Central memory CD8-positive, alpha-beta T cell (primary cell): Measurements from ENCODE around the gene FAU.
"Not testable (repeated sequence)": the region's sequence is repeated elsewhere in the genome, so short reads cannot be mapped to it uniquely, and the experiment has no call there.

ENCODE experiments used
- ATAC-seq: fragments of 150-1000 bp; cut with Tn5 transposase; replicated peaks from 2 replicates; pipeline ENCODE4 v1.10.0; 2022; ENCODE audit warnings: mild to moderate bottlenecking, moderate FRiP score, moderate number of reproducible peaks; ENCODE audit not compliant: poor library complexity, severe bottlenecking; ENCODE audit errors: extremely low read depth
- DNase-seq, 2 donors: peaks; one replicate each; pipeline ENCODE4 v3.0.0; 2021; ENCODE audit warnings: low spot score in 2 of 2
- H3K27ac Mint-ChIP-seq: one replicate; pipeline ENCODE4 v1.8.0; 2022; ENCODE audit warnings: low read depth, mild to moderate bottlenecking, moderate library complexity, mixed read lengths
- H3K27me3 Mint-ChIP-seq: one replicate; pipeline ENCODE4 v1.8.0; 2022; ENCODE audit warnings: mixed read lengths
- H3K36me3 Mint-ChIP-seq: one replicate; pipeline ENCODE4 v1.8.0; 2022; ENCODE audit warnings: mild to moderate bottlenecking, moderate library complexity, mixed read lengths; ENCODE audit not compliant: insufficient read depth
- H3K4me1 Mint-ChIP-seq: one replicate; pipeline ENCODE4 v1.8.0; 2022; ENCODE audit warnings: mixed read lengths
- H3K4me3 Mint-ChIP-seq: one replicate; pipeline ENCODE4 v1.8.0; 2022; ENCODE audit warnings: mild to moderate bottlenecking, moderate library complexity, mixed read lengths
- H3K9me3 Mint-ChIP-seq: one replicate; pipeline ENCODE4 v1.8.0; 2022; ENCODE audit warnings: mixed read lengths

Gene FAU

GRCh38 chr11:65152122-65152521 is 30.2 kb upstream of the FAU start:
- DNase-seq (no peak), ATAC-seq (no peak)
- no peaks in the 10 kb centered on the region for H3K9me3 Mint-ChIP-seq
- H3K27me3 Mint-ChIP-seq = no peaks in the 10 kb centered on the region
- H3K27ac Mint-ChIP-seq = peak overlapping the region; percentile 33
- no peak overlapping the region for H3K4me3 Mint-ChIP-seq
- H3K4me1 Mint-ChIP-seq = no peaks in the 10 kb centered on the region
- H3K36me3 Mint-ChIP-seq = peaks cover 3% of the 10 kb centered on the region

DNA sequence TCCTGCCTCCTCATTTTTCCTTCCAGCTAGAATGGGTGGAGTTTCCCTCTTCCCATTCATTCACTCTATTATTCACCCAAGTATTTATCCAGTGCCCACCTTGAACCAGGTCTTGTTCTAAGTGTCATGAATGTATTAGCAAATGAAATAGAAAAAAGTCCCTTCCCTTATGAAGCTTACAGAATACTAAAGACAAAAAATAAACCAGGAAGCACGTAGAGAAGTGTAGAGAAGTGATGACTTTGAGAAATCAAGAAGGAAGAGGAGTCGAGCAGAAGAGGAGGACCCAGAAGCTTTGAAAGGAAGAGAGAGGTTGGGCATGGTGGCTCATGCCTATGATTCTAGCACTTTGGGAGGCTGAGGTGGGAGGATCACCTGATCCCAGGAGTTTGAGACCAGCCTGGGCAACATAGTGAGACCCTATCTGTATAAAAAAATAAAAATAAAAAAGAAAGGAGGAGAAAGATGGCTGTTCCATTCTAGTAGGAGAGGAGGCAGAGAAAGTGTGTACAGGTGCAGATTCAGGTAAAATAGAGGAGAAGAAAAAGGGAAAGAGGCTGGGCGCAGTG is 29.5 kb upstream of the FAU start:
- no peak for DNase-seq
- Mint-ChIP-seq H3K27ac (no peak overlapping the region), H3K4me1 (no peaks in the 10 kb centered on the region), H3K27me3 (no peaks in the 10 kb centered on the region), H3K4me3 (no peak overlapping the region), H3K36me3 (peaks cover 3% of the 10 kb centered on the region), H3K9me3 (no peaks in the 10 kb centered on the region)
- no peak for ATAC-seq

DNA sequence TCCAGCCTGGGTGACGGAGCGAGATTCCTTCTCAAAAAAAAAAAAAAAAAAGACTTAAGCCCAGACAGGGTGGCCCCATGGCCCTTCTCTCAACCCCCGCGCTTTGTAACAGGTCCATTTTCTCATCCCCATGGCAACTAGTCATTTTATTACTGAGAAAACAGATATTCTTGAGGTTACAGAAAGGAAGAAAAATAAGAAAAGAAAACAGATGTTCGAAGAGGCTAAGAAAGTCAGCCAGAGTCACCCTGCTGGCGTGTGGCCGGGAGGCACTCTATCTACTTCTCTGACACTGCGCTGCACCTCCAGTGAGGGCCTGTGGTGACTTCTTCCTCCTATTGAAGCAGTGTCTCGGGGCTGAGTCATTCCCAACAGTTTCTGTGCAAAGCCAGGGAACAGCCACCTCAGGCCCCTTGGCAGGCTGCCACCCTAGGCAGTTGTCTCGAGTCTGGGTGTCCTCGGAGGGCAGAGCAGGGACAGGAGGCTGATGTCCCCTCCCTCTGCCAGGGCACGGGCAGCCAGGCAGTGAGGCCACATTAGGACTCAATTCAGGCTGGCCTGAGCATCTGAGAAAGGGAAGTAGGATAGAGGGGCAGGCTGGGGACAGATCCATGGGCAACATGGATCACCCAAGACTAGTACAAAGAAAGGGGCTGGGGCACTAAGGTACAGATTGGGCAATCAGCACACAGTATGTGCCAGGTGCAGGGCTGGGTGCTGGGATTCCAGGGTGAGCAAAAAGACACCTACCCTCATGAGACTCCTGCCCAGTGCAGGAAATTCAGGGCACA is 28.8 kb upstream of the FAU start:
- no peak for DNase-seq
- Mint-ChIP-seq H3K4me3 (no peak overlapping the region), H3K9me3 (no peaks in the 10 kb centered on the region)

GRCh38 chr11:65150131-65150508 is 28.2 kb upstream of the FAU start:
- not testable (repeated sequence) for H3K4me3 Mint-ChIP-seq, H3K27me3 Mint-ChIP-seq

More for the DNA sequence above, 28.8 kb upstream of the FAU start:
- peaks cover 5% of the 10 kb centered on the region for H3K36me3 Mint-ChIP-seq
- H3K27ac Mint-ChIP-seq = no peak overlapping the region
- peaks cover 3% of the 10 kb centered on the region for H3K27me3 Mint-ChIP-seq
- ATAC-seq = no peak
- H3K4me1 Mint-ChIP-seq = no peaks in the 10 kb centered on the region

DNA sequence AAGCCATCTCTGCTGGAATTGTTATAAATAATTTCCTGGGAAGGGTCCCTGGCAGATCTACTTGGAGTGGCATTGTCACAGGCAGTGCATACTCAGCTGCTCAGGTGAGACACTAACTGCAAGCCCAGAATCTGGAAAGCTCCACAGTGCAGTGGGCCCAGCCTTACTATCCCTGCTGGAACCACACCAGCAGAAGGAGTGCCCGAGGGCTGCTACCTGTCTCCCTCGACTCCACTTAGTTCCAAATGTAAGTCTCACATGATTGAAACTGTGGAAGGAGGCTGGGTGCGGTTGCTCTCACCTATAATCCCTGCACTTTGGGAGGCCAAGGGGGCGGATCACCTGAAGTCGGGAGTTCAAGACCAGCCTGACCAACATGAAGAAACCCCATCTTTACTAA is 26.7 kb upstream of the FAU start:
- Mint-ChIP-seq H3K27ac (no peak overlapping the region), H3K27me3 (peaks cover 7% of the 10 kb centered on the region), H3K36me3 (peaks cover 5% of the 10 kb centered on the region), H3K9me3 (no peaks in the 10 kb centered on the region), H3K4me1 (no peaks in the 10 kb centered on the region), H3K4me3 (no peak overlapping the region)
- DNase-seq = no peak
- no peak for ATAC-seq

More at GRCh38 chr11:65150131-65150508, 28.2 kb upstream of the FAU start:
- not testable (repeated sequence) for H3K27ac Mint-ChIP-seq, ATAC-seq, H3K4me1 Mint-ChIP-seq, H3K9me3 Mint-ChIP-seq, DNase-seq, H3K36me3 Mint-ChIP-seq

- Mint-ChIP-seq H3K36me3 (peaks cover 5% of the 10 kb centered on the region), H3K27ac (no peak overlapping the region), H3K9me3 (no peaks in the 10 kb centered on the region), H3K27me3 (peaks cover 7% of the 10 kb centered on the region), H3K4me1 (no peaks in the 10 kb centered on the region), H3K4me3 (no peak overlapping the region)
- no peak for DNase-seq
- no peak for ATAC-seq
Measured at GRCh38 chr11:65147352-65148075, 25.6 kb upstream of the FAU start.

GRCh38 chr11:65141896-65142494 is 20.1 kb upstream of the FAU start:
- DNase-seq (no peak), ATAC-seq (no peak)
- Mint-ChIP-seq H3K4me3 (no peak overlapping the region), H3K27me3 (peaks cover 16% of the 10 kb centered on the region), H3K27ac (no peak overlapping the region), H3K4me1 (no peaks in the 10 kb centered on the region), H3K36me3 (peaks cover 3% of the 10 kb centered on the region), H3K9me3 (no peaks in the 10 kb centered on the region)

DNA sequence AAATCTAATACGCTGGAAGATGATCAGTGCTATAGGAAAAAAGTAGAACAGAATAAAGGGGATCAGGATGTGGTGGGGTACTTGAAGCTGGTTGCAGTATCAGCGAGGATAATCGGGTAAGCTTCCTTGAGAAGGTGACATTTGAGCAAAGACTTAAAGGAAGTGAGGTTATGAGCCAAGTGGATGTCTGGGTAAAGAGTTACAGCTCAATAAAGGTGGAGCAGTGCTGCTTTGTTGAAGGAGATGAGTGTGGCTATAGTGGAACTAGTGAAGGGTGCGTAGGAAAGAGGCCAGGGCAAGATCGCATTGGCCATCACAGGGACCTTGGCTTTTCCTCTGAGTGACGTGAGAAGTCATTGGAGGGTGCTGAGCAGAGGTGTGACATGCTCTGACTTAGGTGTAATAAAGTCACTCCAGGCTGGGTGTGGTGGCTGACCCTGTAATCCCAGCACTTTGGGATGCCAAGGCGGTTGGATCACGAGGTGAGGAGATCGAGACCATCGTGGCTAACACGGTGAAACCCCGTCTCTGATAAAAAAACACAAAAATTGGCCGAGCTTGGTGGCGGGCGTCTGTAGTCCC is 14.7 kb upstream of the FAU start:
- DNase-seq (no peak), ATAC-seq (no peak)
- Mint-ChIP-seq H3K36me3 (peaks cover 19% of the 10 kb centered on the region), H3K4me1 (peaks cover 37% of the 10 kb centered on the region), H3K4me3 (peak overlapping the region; percentile 96), H3K27me3 (peaks cover 4% of the 10 kb centered on the region), H3K27ac (peak overlapping the region; percentile 99), H3K9me3 (no peaks in the 10 kb centered on the region)

- H3K4me3 Mint-ChIP-seq = peak overlapping the region; percentile 96
Measured at GRCh38 chr11:65135633-65136145, 13.8 kb upstream of the FAU start.

DNA sequence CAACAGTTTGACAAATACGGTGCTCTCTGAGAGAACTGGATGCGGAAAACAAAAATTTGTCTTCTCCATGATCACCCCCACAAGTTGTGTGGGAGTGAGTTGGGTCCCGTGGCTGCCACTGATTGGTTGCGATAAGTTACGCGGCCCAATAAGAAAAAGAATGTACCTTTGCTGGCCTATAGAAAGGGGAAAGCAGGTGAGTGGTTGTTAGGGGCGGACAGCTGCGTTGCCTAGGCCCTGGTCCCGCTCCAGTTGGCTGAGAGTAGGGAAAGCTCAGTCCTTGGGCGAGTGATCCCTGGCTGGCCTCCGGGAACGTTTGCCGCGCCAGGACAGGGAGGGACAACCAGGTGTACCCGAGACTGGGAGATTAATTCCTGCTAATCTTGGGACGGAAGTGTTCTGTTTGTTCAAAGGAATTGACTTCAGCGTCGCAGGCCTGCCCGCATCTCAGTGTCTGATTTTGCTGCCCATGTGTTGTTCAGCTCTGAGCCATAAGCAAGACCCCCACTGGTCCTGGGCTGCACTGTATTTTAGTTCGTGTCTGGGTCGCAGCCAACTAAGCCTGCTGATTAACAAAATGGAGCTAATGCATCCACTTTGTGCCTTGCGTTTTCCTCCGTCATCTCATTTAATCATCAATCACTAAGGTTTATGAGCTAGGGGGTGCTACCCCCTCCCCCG is 13.2 kb upstream of the FAU start:
- peak; percentile 57 to 83 for DNase-seq
- peak overlapping the region; percentile 99 for H3K27ac Mint-ChIP-seq
- H3K4me1 Mint-ChIP-seq = peaks cover 44% of the 10 kb centered on the region
- peaks cover 24% of the 10 kb centered on the region for H3K36me3 Mint-ChIP-seq
- ATAC-seq = peak; percentile 91
- H3K27me3 Mint-ChIP-seq = no peaks in the 10 kb centered on the region
- peak overlapping the region; percentile 96 for H3K4me3 Mint-ChIP-seq
- H3K9me3 Mint-ChIP-seq = no peaks in the 10 kb centered on the region

More at GRCh38 chr11:65135633-65136145, 13.8 kb upstream of the FAU start:
- Mint-ChIP-seq H3K27me3 (no peaks in the 10 kb centered on the region), H3K36me3 (peaks cover 22% of the 10 kb centered on the region), H3K27ac (peak overlapping the region; percentile 99), H3K4me1 (peaks cover 44% of the 10 kb centered on the region), H3K9me3 (no peaks in the 10 kb centered on the region)
- no peak for ATAC-seq
- no peak for DNase-seq

DNA sequence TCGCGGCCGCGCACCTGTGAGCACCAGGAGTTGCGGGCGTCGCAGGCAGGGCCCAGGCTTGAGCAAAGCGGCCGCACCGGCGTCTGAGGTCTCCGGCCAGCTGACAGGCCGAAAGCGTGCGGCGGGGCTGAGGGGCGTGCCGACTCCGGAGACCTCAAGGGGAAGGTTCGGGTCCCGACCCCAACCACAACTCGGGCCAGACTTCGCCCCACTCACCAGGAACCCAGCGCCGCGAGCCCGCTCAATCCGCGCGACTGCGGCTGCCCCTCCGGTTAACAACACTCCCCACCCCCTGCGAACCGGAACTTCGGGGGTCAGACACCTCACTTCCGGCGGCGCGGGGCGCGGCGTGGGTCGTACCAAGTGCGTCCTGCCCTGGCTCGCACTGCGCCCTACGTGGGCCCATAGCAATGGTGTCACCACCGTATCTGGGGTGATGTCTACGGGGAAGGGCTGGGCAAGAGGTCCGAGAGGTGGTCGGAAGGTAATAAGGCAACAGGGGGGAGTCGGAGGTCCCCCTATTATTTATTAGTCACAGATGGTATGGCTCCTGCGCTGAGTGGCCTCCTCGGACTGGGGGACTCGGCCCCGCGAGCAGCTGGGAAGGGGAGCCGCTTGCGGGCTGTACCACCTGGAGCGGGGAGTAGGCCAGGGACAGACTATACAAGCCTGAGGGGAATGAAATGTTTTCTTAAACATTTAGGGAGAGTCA is 12.5 kb upstream of the FAU start, which contains the start of gene SYVN1:
Gene SYVN1 (minus strand): TSS at position 280 of the 712 bp plus-strand sequence. CDS start 918 bp downstream, outside the sequence.
- Mint-ChIP-seq H3K4me1 (peaks cover 44% of the 10 kb centered on the region), H3K27me3 (no peaks in the 10 kb centered on the region)
- ATAC-seq = peak; percentile 82

More for the DNA sequence above, 12.5 kb upstream of the FAU start, which contains the start of gene SYVN1:
- Mint-ChIP-seq H3K9me3 (no peaks in the 10 kb centered on the region), H3K4me3 (peak within 1 kb of the TSS; percentile 96), H3K27ac (peak within 1 kb of the TSS; percentile 99), H3K36me3 (peaks cover 24% of the 10 kb centered on the region)
- peak; percentile 85 to 87 for DNase-seq
